ENCODE measurements around the gene APH1A. TPM values are rescaled to one million over a fixed set of nuclear protein-coding genes. Genes with fewer than 3 reads are reported as not detected.

The APH1A gene
- total and polyA plus RNA-seq, 2 of the 13 experiments (the other 11 are each of a cell fraction or from before 2014, with no cell fraction given): 114 to 130 TPM

DNA sequence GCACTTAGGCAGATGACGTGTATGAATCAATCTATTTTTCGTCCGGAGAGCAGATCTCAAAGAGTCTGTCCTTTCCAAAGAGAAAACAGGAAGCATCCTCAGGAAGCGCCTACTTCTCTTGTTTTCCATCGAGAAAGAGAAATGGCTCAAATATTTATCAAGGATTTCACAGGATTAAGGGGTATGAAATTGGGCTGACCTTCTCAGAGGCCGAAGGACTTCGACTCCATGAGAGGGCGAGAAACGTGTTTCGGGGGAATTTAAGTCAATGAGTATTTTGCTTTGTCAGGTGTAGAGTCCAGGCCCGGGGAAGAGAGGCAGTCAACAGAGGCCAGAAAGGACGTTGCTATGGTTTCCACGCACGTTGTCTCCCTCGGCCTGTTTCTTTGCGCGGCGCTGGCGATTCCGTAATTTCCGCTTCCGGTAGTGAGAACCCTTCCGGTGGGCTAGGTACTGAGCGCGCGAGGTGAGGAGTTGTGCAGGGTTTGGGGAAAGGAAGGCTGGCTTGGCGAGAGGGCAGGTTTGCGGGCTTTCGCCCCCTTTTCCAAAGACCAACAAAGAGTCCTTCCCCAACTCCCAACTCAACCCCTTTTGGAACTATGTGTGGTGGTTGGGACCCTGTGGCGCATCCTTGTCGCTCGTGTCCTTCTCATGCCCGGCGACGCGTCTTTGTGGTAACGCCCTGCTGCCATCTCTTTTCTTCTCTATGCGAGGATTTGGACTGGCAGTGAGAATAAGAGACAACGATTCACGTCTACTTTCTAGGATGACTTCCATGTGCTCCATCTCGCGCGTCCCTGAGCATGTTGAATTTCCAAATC lies 24.8 kb upstream of the APH1A start, which contains the start of gene MRPS21 (continued):
- peak; percentile 42; the same call in 1 of the 2 replicates for TF ChIP-seq HINFP (CRISPR knock-in tag; IDR thresholded peaks at IDR 0.05; ENCODE audit: low read depth)
- peak; percentile 67 for TF ChIP-seq ELF3 (CRISPR knock-in tag; IDR thresholded peaks at IDR 0.05)
- TF ChIP-seq KAT8 (CRISPR knock-in tag; IDR thresholded peaks at IDR 0.05): peak; percentile 99
- TF ChIP-seq ZNF430 (CRISPR knock-in tag; IDR thresholded peaks at IDR 0.05): peak; percentile 87
- peak; percentile 75; the same call in 1 of the 2 replicates for TF ChIP-seq KDM2A (CRISPR knock-in tag; IDR thresholded peaks at IDR 0.05; ENCODE audit: borderline replicate concordance, low read depth)
- TF ChIP-seq ZNF180 (CRISPR knock-in tag; IDR thresholded peaks at IDR 0.05; ENCODE audit: borderline replicate concordance, low read depth): no peak
- TF ChIP-seq HDAC2 (CRISPR knock-in tag; IDR thresholded peaks at IDR 0.05): peak; percentile 77; the same call in 1 of the 2 replicates
- peak; percentile 30; the same call in 1 of the 2 replicates for TF ChIP-seq ZBTB26 (CRISPR knock-in tag; IDR thresholded peaks at IDR 0.05; ENCODE audit: borderline replicate concordance)
- no peak for TF ChIP-seq TBX3 (IDR thresholded peaks at IDR 0.05; ENCODE audit: borderline replicate concordance)
- 0 out of 2 replicates have a peak, but pooled peaks have one; percentile 49 for TF ChIP-seq ZNF256 (CRISPR knock-in tag; conservative IDR thresholded peaks at IDR 0.05)
- TF ChIP-seq CHD2 (IDR thresholded peaks at IDR 0.05; ENCODE audit: low read depth, low read length): no peak
- TF ChIP-seq, protein P1, sequence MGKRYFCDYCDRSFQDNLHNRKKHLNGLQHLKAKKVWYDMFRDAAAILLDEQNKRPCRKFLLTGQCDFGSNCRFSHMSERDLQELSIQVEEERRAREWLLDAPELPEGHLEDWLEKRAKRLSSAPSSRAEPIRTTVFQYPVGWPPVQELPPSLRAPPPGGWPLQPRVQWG (CRISPR knock-in tag; IDR thresholded peaks at IDR 0.05; ENCODE audit: borderline replicate concordance, low read depth): no peak
- TF ChIP-seq SIN3B (IDR thresholded peaks at IDR 0.05; ENCODE audit: low read length): peak; percentile 75
- TF ChIP-seq KMT2B (CRISPR knock-in tag; IDR thresholded peaks at IDR 0.05): peak; percentile 94
- TF ChIP-seq FOXP1 (IDR thresholded peaks at IDR 0.05): no peak
- TF ChIP-seq FOXP1 (CRISPR knock-in tag; IDR thresholded peaks at IDR 0.05): no peak
- TF ChIP-seq ZNF574 (CRISPR knock-in tag; IDR thresholded peaks at IDR 0.05): peak; percentile 94
- peak; percentile 63; the same call in 1 of the 2 replicates for TF ChIP-seq ZNF350 (CRISPR knock-in tag; IDR thresholded peaks at IDR 0.05; ENCODE audit: borderline replicate concordance, low read depth)

Measured in HepG2 (cell line).